ENCODE results near the gene VASN. TPM values are rescaled to one million over a fixed set of nuclear protein-coding genes. Genes with fewer than 3 reads are reported as not detected.

VASN gene
- total RNA-seq, 1 donor from 2014 or later: 33.7 TPM

DNA sequence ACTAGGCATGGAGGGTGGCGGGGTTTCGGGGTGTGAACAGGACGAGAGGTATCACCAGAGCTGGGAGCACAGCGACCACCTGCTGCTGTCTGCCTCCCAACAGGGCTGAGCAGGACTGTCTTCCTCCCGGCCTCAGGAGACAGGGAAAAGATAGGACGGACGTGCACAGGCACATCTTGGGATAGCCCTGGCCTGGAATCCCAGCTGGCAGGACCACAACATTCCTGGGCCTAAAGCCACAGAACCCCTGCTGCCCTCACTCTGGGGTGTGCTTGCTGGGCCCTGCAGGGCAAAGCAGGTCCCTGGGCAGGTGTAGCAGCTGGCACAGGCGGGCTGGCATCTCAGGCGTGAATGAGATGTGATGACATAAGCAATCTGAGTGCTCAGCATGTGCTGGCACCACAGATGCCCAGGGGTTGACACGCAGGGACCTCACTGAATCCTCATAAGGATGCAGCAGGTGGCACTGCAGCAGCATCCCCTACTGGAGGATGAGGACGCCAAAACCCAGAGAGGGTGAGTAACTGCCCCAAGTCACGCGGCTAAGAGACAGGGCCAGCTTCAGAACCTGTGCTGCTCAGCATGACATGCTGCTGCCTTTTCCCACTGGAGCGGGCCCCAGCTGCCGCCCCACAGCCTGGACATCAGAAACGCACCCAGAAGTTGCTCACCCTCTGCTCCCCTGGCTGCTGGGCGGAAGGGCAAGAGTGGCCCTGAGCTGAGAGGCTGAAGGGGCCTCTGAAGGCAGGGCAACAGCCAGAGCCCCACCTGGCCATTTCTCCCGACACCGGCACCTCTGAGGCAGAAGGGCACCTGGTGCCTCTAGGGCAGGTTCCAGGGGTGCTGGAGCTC lies 37.7 kb downstream of the VASN start:
- TF ChIP-seq CTCF (conservative IDR thresholded peaks at IDR 0.05; ENCODE audit: low read depth, low read length): no peak
- DNase-seq (ENCODE audit: low read depth): no peak
- no peak overlapping the region for H3K4me3 ChIP-seq (ENCODE audit: low read depth, low read length)

- no peak for TF ChIP-seq CTCF (conservative IDR thresholded peaks at IDR 0.05; ENCODE audit: low read depth, low read length)
- DNase-seq (ENCODE audit: low read depth): no peak
Measured at GRCh38 chr16:4410335-4411075, 38.9 kb downstream of the VASN start.

DNA sequence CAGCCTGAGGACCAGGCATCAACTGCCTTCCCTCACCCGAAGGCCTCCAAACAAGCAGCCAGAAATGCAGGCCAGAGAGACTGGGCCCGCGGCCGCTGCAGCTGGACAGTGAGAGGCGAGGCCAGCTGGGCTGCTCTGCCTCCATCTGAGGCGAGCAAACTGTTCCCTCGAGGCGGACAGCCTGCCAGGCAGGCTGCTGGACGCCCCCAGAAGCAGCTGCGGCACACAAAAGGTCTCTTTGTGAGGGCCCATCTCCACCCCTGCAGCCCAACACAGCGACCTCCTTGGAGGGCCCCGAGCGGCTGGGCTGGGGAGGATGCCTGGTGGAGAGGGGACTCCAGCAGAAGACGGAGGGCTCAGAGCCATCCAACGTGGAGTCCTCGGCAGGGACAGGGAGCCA lies 40.0 kb downstream of the VASN start:
- TF ChIP-seq CTCF (conservative IDR thresholded peaks at IDR 0.05; ENCODE audit: low read depth, low read length): no peak
- no peak for DNase-seq (ENCODE audit: low read depth)
- H3K4me3 ChIP-seq (ENCODE audit: low read depth, low read length): no peak overlapping the region

More at GRCh38 chr16:4410335-4411075, 38.9 kb downstream of the VASN start:
- no peak overlapping the region for H3K4me3 ChIP-seq (ENCODE audit: low read depth, low read length)

DNA sequence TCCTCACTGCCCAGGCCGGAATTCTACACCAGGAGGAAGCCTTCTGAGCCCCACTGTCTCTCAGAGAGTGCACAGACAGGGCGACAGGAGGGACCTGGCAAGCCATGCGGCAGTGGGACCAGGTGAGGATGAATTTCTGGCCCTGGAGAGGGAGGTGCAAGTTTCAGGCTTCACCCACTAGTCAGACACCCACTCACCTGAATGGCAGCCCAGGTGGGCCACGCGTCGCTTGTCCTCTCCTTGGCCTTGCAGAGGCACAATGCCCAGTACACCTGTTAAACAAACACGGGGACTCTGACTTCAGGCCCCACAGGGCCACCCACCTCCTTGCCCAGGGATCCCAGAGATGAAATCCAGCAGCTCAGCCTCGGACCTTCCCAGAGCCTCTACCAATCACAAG lies 40.5 kb downstream of the VASN start:
- no peak overlapping the region for H3K4me3 ChIP-seq (ENCODE audit: low read depth, low read length)
- no peak for DNase-seq (ENCODE audit: low read depth)
- no peak for TF ChIP-seq CTCF (conservative IDR thresholded peaks at IDR 0.05; ENCODE audit: low read depth, low read length)

DNA sequence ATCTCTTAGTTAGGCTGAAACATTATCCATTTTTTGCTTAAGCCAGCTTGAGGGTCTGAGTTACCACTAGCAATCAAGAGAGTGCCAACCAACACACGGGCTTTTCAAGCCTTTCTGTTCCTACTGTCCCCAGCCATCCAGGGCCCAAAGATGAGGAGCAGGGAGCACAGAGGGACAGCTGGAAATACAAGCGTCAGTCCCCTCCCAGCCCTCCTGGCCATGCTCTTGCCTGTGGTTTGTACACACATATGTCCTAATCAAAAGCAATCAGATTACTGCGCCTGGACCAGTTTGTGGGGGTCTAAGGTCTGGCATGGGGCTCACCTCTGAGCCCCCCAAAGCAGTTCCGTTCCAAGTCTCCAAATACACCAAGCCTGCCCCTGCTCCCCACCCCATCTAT lies 41.2 kb downstream of the VASN start:
- H3K4me3 ChIP-seq (ENCODE audit: low read depth, low read length): no peak overlapping the region
- no peak for TF ChIP-seq CTCF (conservative IDR thresholded peaks at IDR 0.05; ENCODE audit: low read depth, low read length)
- DNase-seq (ENCODE audit: low read depth): no peak

- no peak for TF ChIP-seq CTCF (conservative IDR thresholded peaks at IDR 0.05; ENCODE audit: low read depth, low read length)
- no peak for DNase-seq (ENCODE audit: low read depth)
- H3K4me3 ChIP-seq (ENCODE audit: low read depth, low read length): no peak overlapping the region
Measured at GRCh38 chr16:4414187-4414917, 42.7 kb downstream of the VASN start.
